Glutamatergic neuron (in vitro differentiated cells): ENCODE measurements around the gene DUS2. TPM values are rescaled to one million over a fixed set of nuclear protein-coding genes. Genes with fewer than 3 reads are reported as not detected.
A peak's percentile ranks its signal among the peaks of the same experiment; 100 is the strongest.
"Not testable (repeated sequence)": the region's sequence is repeated elsewhere in the genome, so short reads cannot be mapped to it uniquely, and the experiment has no call there.

Experiments
- DNase-seq: peaks from one replicate; pipeline ENCODE4 v3.0.0; 2022
- H3K27ac Mint-ChIP-seq: one replicate; pipeline ENCODE4 v1.8.0; 2020; ENCODE audit warnings: mild to moderate bottlenecking, mixed read lengths, inconsistent platforms; ENCODE audit not compliant: unreplicated experiment
- H3K27me3 Mint-ChIP-seq: one replicate; pipeline ENCODE4 v1.8.0; 2020; ENCODE audit warnings: mild to moderate bottlenecking, moderate library complexity, mixed read lengths, inconsistent platforms; ENCODE audit not compliant: unreplicated experiment
- H3K36me3 Mint-ChIP-seq: one replicate; pipeline ENCODE4 v1.8.0; 2020; ENCODE audit warnings: mild to moderate bottlenecking, mixed read lengths, inconsistent platforms; ENCODE audit not compliant: unreplicated experiment
- H3K4me1 Mint-ChIP-seq: one replicate; pipeline ENCODE4 v1.8.0; 2020; ENCODE audit warnings: mild to moderate bottlenecking, low read depth, mixed read lengths, inconsistent platforms; ENCODE audit not compliant: unreplicated experiment
- H3K4me3 Mint-ChIP-seq: one replicate; pipeline ENCODE4 v1.8.0; 2020; ENCODE audit warnings: mild to moderate bottlenecking, mixed read lengths, inconsistent platforms; ENCODE audit not compliant: unreplicated experiment
- H3K9me3 Mint-ChIP-seq: one replicate; pipeline ENCODE4 v1.8.0; 2020; ENCODE audit warnings: mild to moderate bottlenecking, moderate library complexity, mixed read lengths, inconsistent platforms; ENCODE audit not compliant: unreplicated experiment
- total RNA-seq: library from RNA; stranded (reverse); fragmentation: NEBNext Ultra II Directional; extraction: Animal tissue kit (Norgen Biotek cat#: 25700); gene quantifications from one replicate; pipeline ENCODE4 v1.2.1, GENCODE V29; 2021; ENCODE audit not compliant: unreplicated experiment
- TF ChIP-seq, protein P1 (sequence below): fragments of 200-600 bp; sonication (generic); IDR thresholded peaks from one replicate; pipeline ENCODE4 v1.5.0; 2021; ENCODE audit not compliant: partially characterized antibody, unreplicated experiment

DUS2 gene
- total RNA-seq, 1 donor from 2014 or later = 21.0 TPM

DNA sequence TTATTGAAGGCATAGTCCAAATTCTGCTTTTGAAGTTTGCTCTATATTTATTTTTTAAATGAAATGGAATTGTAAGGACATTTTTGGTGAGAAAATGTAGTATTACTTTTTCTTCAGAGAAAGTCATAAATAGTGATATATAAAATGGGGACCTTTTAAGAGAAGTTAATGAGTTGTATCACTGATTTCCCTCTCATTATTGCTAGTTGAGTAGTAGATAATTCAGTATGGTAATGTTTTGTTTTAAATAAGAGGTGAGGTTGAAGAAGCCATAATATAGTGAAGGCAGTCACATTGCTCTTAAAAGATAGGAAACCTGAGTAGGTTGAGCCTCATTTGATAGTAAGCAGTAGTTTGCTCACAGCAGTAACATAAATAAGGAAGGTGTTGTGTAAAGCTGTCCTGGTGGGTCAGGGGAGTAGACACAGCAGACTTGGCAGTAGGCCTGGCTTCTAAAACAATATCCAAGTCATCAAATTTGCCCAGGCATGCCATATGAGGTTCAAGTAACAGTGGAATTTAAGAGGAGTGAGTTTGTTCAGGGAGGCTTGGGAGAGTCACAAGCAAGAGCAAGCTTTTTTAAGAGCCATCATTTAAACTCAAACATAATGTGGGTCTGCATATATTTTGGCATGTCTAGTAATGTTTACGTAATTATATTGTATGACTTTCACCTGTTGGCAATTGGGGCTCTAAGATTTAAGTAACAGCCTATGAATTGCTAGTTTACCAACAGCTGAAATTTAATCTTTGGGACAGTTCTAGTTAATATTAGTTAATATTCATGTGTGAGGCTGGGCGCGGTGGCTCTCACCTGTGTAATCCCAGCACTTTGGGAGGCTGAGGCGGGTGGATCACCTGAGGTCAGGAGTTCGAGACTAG, 68.5 kb downstream of the DUS2 start:
- Mint-ChIP-seq H3K4me1 (peaks cover 17% of the 10 kb centered on the region), H3K4me3 (no peak overlapping the region), H3K27me3 (no peaks in the 10 kb centered on the region), H3K27ac (no peak overlapping the region), H3K9me3 (no peaks in the 10 kb centered on the region), H3K36me3 (no peaks in the 10 kb centered on the region)
- TF ChIP-seq, protein P1, sequence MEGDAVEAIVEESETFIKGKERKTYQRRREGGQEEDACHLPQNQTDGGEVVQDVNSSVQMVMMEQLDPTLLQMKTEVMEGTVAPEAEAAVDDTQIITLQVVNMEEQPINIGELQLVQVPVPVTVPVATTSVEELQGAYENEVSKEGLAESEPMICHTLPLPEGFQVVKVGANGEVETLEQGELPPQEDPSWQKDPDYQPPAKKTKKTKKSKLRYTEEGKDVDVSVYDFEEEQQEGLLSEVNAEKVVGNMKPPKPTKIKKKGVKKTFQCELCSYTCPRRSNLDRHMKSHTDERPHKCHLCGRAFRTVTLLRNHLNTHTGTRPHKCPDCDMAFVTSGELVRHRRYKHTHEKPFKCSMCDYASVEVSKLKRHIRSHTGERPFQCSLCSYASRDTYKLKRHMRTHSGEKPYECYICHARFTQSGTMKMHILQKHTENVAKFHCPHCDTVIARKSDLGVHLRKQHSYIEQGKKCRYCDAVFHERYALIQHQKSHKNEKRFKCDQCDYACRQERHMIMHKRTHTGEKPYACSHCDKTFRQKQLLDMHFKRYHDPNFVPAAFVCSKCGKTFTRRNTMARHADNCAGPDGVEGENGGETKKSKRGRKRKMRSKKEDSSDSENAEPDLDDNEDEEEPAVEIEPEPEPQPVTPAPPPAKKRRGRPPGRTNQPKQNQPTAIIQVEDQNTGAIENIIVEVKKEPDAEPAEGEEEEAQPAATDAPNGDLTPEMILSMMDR = no peak
- DNase-seq = no peak

DNA sequence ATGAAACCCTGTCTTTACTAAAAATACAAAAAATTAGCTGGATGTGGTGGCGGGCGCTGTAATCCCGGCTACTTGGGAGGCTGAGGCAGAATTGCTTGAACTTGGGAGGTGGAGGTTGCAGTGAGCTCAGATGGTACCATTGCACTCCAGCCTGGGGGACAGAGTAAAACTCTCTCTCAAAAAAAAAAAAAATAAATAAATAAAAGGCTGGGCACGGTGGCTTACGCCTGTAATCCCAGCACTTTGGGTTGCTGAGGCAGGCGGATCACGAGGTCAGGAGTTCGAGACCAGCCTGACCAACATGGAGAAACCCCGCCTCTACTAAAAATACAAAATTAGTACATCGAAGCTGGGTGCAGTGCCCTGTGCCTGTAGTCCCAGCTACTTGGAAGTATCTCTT, 69.2 kb downstream of the DUS2 start:
- DNase-seq, H3K27ac Mint-ChIP-seq, H3K4me3 Mint-ChIP-seq, H3K36me3 Mint-ChIP-seq, H3K27me3 Mint-ChIP-seq, H3K9me3 Mint-ChIP-seq: not testable (repeated sequence)
- H3K4me1 Mint-ChIP-seq = peaks cover 13% of the 10 kb centered on the region

GRCh38 chr16:68093816-68094613, 70.9 kb downstream of the DUS2 start:
- H3K9me3 Mint-ChIP-seq = no peaks in the 10 kb centered on the region
- peak overlapping the region; percentile 20 for H3K27ac Mint-ChIP-seq
- no peak for DNase-seq
- TF ChIP-seq, protein P1 = peak; percentile 81
- H3K4me3 Mint-ChIP-seq = no peak overlapping the region
- peaks cover 12% of the 10 kb centered on the region for H3K4me1 Mint-ChIP-seq
- H3K36me3 Mint-ChIP-seq = no peaks in the 10 kb centered on the region
- H3K27me3 Mint-ChIP-seq = no peaks in the 10 kb centered on the region

DNA sequence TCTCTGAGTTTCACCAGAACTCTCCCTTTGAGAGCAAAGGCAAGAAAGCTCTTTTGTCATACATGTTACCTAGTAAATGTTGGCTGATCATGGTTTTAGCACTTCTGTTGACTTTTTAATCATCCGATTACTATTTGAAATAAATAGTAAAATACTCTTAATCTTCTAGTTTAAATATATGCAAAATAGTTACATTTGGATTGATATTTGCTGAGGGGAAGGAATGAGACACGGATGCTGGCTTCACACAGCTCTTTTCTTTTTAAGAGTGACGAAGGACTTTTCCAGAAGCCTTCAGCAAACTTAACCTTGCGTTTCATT, 71.5 kb downstream of the DUS2 start:
- H3K4me1 Mint-ChIP-seq = peaks cover 9% of the 10 kb centered on the region
- no peak for DNase-seq
- H3K36me3 Mint-ChIP-seq = no peaks in the 10 kb centered on the region
- H3K4me3 Mint-ChIP-seq = no peak overlapping the region
- H3K27ac Mint-ChIP-seq = no peak overlapping the region
- no peaks in the 10 kb centered on the region for H3K27me3 Mint-ChIP-seq
- H3K9me3 Mint-ChIP-seq = no peaks in the 10 kb centered on the region
- TF ChIP-seq, protein P1 = no peak

DNA sequence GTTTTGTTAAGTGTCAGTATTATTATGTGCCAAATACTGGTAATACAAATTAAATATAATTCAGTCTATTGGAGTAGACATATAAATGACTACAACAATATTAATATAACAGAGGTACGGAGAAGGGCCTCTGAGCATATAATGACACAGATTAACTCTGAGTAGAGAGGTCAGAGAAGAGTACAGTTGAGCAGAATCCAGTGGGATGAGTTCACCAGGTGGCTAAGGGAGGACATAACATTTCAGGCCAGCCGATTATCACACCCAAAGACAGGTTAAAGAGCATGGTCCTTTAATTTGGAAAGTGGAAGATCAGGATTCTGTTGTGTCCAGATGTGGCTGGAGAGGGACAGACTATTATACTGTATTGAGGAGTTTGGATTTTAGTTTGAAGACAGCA, 73.4 kb downstream of the DUS2 start:
- Mint-ChIP-seq H3K27me3 (no peaks in the 10 kb centered on the region), H3K36me3 (no peaks in the 10 kb centered on the region), H3K4me1 (peaks cover 7% of the 10 kb centered on the region), H3K4me3 (no peak overlapping the region), H3K9me3 (no peaks in the 10 kb centered on the region), H3K27ac (no peak overlapping the region)
- TF ChIP-seq, protein P1 = no peak
- no peak for DNase-seq
